H1 (cell line): Measurements from ENCODE around the gene IMP3. TPM values are rescaled to one million over a fixed set of nuclear protein-coding genes. Genes with fewer than 3 reads are reported as not detected.

Source experiments
- ASH2L ChIP-seq: fragments of 200-600, 300-600 bp; sonication (generic); IDR thresholded peaks from one replicate; pipeline ENCODE4 v1.7.1; 2017; ENCODE audit warnings: low read length
- BRCA1 ChIP-seq: IDR thresholded peaks from 2 replicates; pipeline ENCODE4 v1.6.1; 2012; ENCODE audit warnings: low read depth, low read length, improper control_type of control experiment
- CHD7 ChIP-seq: fragments of 300-600 bp; sonication (generic); IDR thresholded peaks from 2 replicates; pipeline ENCODE4 v1.7.1; 2012; ENCODE audit warnings: low read length, moderate library complexity, mild to moderate bottlenecking, inconsistent platforms; ENCODE audit not compliant: insufficient replicate concordance
- FOSL1 ChIP-seq: IDR thresholded peaks from 2 replicates; pipeline ENCODE4 v1.6.1; 2011; ENCODE audit warnings: mild to moderate bottlenecking, low read depth, low read length, moderate library complexity; ENCODE audit not compliant: insufficient read depth
- KDM5A ChIP-seq: fragments of 200-600 bp; IDR thresholded peaks from 2 replicates; pipeline ENCODE4 v1.7.1; 2012; ENCODE audit warnings: mild to moderate bottlenecking, low read length, inconsistent platforms, mixed read lengths
- MAX ChIP-seq: IDR thresholded peaks from 2 replicates; pipeline ENCODE4 v1.6.1; 2012; ENCODE audit warnings: inconsistent platforms
- POU5F1 ChIP-seq: IDR thresholded peaks from 2 replicates; pipeline ENCODE4 v1.6.1; 2011; ENCODE audit warnings: low read depth, mild to moderate bottlenecking, low read length, moderate library complexity
- SAP30 ChIP-seq: fragments of 300-600 bp; sonication (generic); IDR thresholded peaks from 2 replicates; pipeline ENCODE4 v1.7.1; 2012; ENCODE audit warnings: low read length, moderate library complexity, mild to moderate bottlenecking, inconsistent platforms; ENCODE audit not compliant: insufficient read depth, insufficient replicate concordance
- SIX5 ChIP-seq: IDR thresholded peaks from 2 replicates; pipeline ENCODE4 v1.6.1; 2011; ENCODE audit warnings: mild to moderate bottlenecking, low read depth, low read length
- SUZ12 ChIP-seq: fragments of 200-600 bp; sonication (generic); IDR thresholded peaks from 2 replicates; pipeline ENCODE4 v1.6.1; 2012; ENCODE audit warnings: mild to moderate bottlenecking, inconsistent platforms, low read length, moderate library complexity, mixed read lengths
- TBP ChIP-seq: IDR thresholded peaks from 2 replicates; pipeline ENCODE4 v1.6.1; 2011; ENCODE audit warnings: low read depth, low read length, improper control_type of control experiment
- polyA plus RNA-seq, 7 experiments: library from polyadenylated mRNA; depleted of rRNA in 3 of 7; stranded (reverse) in 5 of 7; unstranded in 2 of 7; fragments of >200 nt in 5 of 7; fragments of 200-250 nt in 2 of 7; gene quantifications; 1 replicate in 5 of 7; 2 replicates in 1 of 7; 4 replicates in 1 of 7; pipeline versions ENCODE4 v1.2.1 to v1.2.3, GENCODE V29; 2011 to 2013; ENCODE audit warnings: missing spikeins in 2 of 7, mixed read lengths in 2 of 7
- total RNA-seq: library from RNA; stranded (reverse); fragmentation: NEBNext Ultra II Directional; extraction: Animal tissue kit (Norgen Biotek cat#: 25700); gene quantifications from 2 replicates; pipeline ENCODE4 v1.2.1, GENCODE V29; 2021

The IMP3 gene
- total and polyA plus RNA-seq, 2 of the 8 experiments (the other 6 are each of a cell fraction or from before 2014, with no cell fraction given): 114 to 273 TPM

- TF ChIP-seq CHD7 (no peak), FOSL1 (no peak), BRCA1 (no peak), KDM5A (no peak), TBP (no peak), ASH2L (no peak), POU5F1 (no peak), MAX (no peak), SIX5 (no peak), SAP30 (no peak), SUZ12 (no peak)
Observed at GRCh38 chr15:75659928-75660645, 20.1 kb upstream of the IMP3 start (continued).
